AG04450 (cell line): Measurements from ENCODE around the gene ERRFI1. TPM values are rescaled to one million over a fixed set of nuclear protein-coding genes. Genes with fewer than 3 reads are reported as not detected.

Source experiments
- CTCF ChIA-PET: fragments of 300-600, 350-600 bp; formaldehyde crosslinking; extraction: SDS; loops from one replicate; lab custom pipeline; 2022; ENCODE audit warnings: antibody characterized with exemption, inconsistent platforms; lab: Charles Lee
- POLR2A ChIA-PET: fragments of 350-600 bp; formaldehyde crosslinking; extraction: SDS; loops from one replicate; lab custom pipeline; 2021; ENCODE audit warnings: antibody characterized with exemption, inconsistent platforms; lab: Yijun Ruan, JAX
- DNase-seq: peaks from one replicate; pipeline ENCODE4 v3.0.0-alpha.2; 2011; ENCODE audit warnings: low read depth, low spot score
- H3K27ac ChIP-seq: one replicate; pipeline ENCODE4 v1.5.1; 2012; ENCODE audit warnings: low read depth, low read length, control low read depth
- H3K27me3 ChIP-seq: one replicate; pipeline ENCODE4 v1.6.0; 2012; ENCODE audit warnings: low read length; ENCODE audit not compliant: control insufficient read depth, insufficient read depth
- H3K4me3 ChIP-seq: 2 replicates; pipeline ENCODE4 v1.5.1; 2011; ENCODE audit warnings: mild to moderate bottlenecking, low read depth, low read length, control low read depth
- H3K9me3 ChIP-seq: 2 replicates; pipeline ENCODE4 v1.5.1; 2012; ENCODE audit warnings: low read length; ENCODE audit not compliant: control insufficient read depth, insufficient read depth
- CTCF ChIP-seq: IDR thresholded peaks from 2 replicates; pipeline ENCODE4 v1.5.1; 2011; ENCODE audit warnings: low read depth, low read length, control low read depth, inconsistent platforms
- polyA plus RNA-seq: library from polyadenylated mRNA; depleted of rRNA; stranded (reverse); fragments of >200 nt; gene quantifications from 2 replicates; pipeline ENCODE4 v1.2.3, GENCODE V29; 2011

The ERRFI1 gene
- polyA plus RNA-seq, 1 experiment, result 105 TPM

- CTCF ChIA-PET, result interaction anchor here (1.8 to 3.8 kb wide), 2 partner anchors 58 to 282 kb away, joined by 5 to 46 read pairs; no protein-coding TSS in a partner anchor
- no peak overlapping the region for H3K27ac ChIP-seq
- no peak for DNase-seq
- no peak overlapping the region for H3K4me3 ChIP-seq
- POLR2A ChIA-PET, result no interaction called here
- H3K9me3 ChIP-seq, result no peaks in the 10 kb centered on the region
- no peak for TF ChIP-seq CTCF
- no peaks in the 10 kb centered on the region for H3K27me3 ChIP-seq
Measured at GRCh38 chr1:8033322-8033721, 7.2 kb upstream of the ERRFI1 start.

DNA sequence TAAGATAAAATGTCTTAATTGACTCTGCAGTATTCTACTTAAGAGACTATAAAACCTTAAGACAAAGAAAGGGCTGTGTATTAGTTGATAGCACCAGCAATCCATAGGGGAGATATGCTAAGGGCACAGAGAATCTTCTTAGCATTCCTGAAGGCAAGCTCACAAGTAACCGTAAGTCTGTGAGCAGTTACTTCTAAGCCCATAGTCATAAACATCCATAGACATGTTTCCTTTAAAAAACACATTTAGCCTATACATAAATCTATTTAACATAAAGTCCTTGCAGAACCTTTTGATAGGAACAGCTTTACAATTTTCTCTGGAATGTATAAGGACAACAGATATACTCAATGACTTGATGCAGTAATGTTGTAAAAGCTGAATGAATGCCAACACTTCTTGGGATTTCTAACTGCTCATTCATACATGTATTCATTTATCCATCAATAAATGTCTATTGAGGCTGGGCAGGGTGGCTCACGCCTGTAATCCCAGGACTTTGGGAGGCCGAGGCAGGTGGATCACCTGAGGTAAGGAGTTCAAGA lies 6.3 kb upstream of the ERRFI1 start:
- no peaks in the 10 kb centered on the region for H3K9me3 ChIP-seq
- H3K27ac ChIP-seq, result no peak overlapping the region
- DNase-seq, result no peak
- CTCF ChIA-PET, result interaction anchor here (0.7 to 3.8 kb wide), 10 partner anchors 8 to 322 kb away, joined by 3 to 46 read pairs (median 4); no protein-coding TSS in a partner anchor
- TF ChIP-seq CTCF, result no peak
- no peaks in the 10 kb centered on the region for H3K27me3 ChIP-seq
- POLR2A ChIA-PET, result interaction anchor here (0.7 kb wide), 1 partner anchor 45 kb away, joined by 3 read pairs; no protein-coding TSS in a partner anchor
- no peak overlapping the region for H3K4me3 ChIP-seq

DNA sequence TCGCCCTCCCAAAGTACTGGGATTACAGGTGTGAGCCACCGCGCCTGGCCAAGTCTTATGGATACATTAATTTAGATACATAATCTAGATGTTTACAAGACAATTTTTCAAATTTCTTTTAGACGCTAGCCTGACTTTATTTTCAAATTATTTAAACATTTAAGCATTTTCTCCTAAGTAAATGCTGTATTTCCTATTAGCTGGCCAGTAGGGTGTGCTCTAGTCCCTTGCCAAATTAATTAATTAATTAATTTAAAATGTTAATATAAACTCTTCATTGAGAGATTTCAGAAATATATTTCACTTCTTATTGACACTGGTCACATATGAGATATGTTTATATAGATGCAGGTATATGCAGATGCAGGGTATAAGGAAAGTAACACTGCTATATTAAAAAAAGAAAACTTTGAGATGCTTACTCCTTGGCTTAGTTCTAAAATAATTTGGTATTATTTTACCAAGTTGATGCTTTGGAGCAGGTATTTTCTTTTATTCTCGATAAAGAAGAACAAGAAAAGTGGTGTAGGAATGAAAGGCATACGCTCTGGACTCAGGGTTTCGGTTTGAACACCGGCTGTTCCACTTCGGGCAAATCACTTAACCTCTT lies 5.2 kb upstream of the ERRFI1 start:
- ChIA-PET CTCF (interaction anchor here (0.6 to 3.8 kb wide), 21 partner anchors 9 to 323 kb away, joined by 3 to 46 read pairs (median 5); no protein-coding TSS in a partner anchor), POLR2A (interaction anchor here (0.6 kb wide), 1 partner anchor 59 kb away, joined by 3 read pairs; no protein-coding TSS in a partner anchor)
- no peak for DNase-seq
- Histone ChIP-seq H3K4me3 (no peak overlapping the region), H3K27ac (no peak overlapping the region), H3K27me3 (no peaks in the 10 kb centered on the region), H3K9me3 (no peaks in the 10 kb centered on the region)
- TF ChIP-seq CTCF, result peak; percentile 69

- CTCF ChIA-PET, result interaction anchor here (1.4 kb wide), 1 partner anchor 13 kb away, joined by 7 read pairs; no protein-coding TSS in a partner anchor
- H3K27ac ChIP-seq, result no peak overlapping the region
- H3K4me3 ChIP-seq, result no peak overlapping the region
- POLR2A ChIA-PET, result interaction anchor here (0.8 kb wide), 1 partner anchor 11 kb away, joined by 4 read pairs; no protein-coding TSS in a partner anchor
- no peaks in the 10 kb centered on the region for H3K9me3 ChIP-seq
- no peak for TF ChIP-seq CTCF
- H3K27me3 ChIP-seq, result no peaks in the 10 kb centered on the region
- no peak for DNase-seq
Measured at GRCh38 chr1:8028571-8028910, 2.4 kb upstream of the ERRFI1 start.
